ENCODE data around the gene SGPP2. TPM values are rescaled to one million over a fixed set of nuclear protein-coding genes. Genes with fewer than 3 reads are reported as not detected.

Gene SGPP2
- total and polyA plus RNA-seq, 2 of the 4 experiments (the other 2 are of a cell fraction), result not detected

GRCh38 chr2:222420508-222420907 is 3.8 kb upstream of the SGPP2 start:
- Histone ChIP-seq H2BK15ac (ENCODE audit: low read depth, low read length) (no peak overlapping the region), H2AK5ac (ENCODE audit: low read depth, low read length) (no peak overlapping the region), H3K4ac (ENCODE audit: low read depth, low read length) (no peak overlapping the region), H3K79me1 (ENCODE audit: low read depth in 1 of 2, low read length in 2 of 2) (no peaks in the 10 kb centered on the region), H3K9me1 (ENCODE audit: insufficient read depth, low read length) (no peaks in the 10 kb centered on the region), H2AK9ac (replicated peaks; ENCODE audit: low read depth, low read length, poor library complexity) (no peak overlapping the region), H3K4me3 (ENCODE audit: insufficient read depth, low read depth, low read length) (no peak overlapping the region), H4K20me1 (ENCODE audit: insufficient read depth, low read length) (no peaks in the 10 kb centered on the region), H3K56ac (ENCODE audit: extremely low read depth, insufficient read depth, low read length) (no peak overlapping the region), H4K5ac (ENCODE audit: low read depth, low read length) (no peak overlapping the region), H3K23ac (ENCODE audit: low read depth, low read length) (no peak overlapping the region), H2AFZ (replicated peaks; ENCODE audit: low read length, poor library complexity) (no peak overlapping the region), H3K27me3 (ENCODE audit: control insufficient read depth, insufficient read depth, low read length) (peaks cover 23% of the 10 kb centered on the region), H3K9ac (ENCODE audit: low read depth, low read length) (no peak overlapping the region), H2BK120ac (ENCODE audit: low read depth, low read length) (no peak overlapping the region), H2BK5ac (ENCODE audit: low read depth, low read length, poor library complexity, severe bottlenecking) (no peak overlapping the region), H3K18ac (ENCODE audit: low read depth, low read length) (no peak overlapping the region), H3K4me1 (ENCODE audit: control insufficient read depth, insufficient read depth, low read length) (no peaks in the 10 kb centered on the region; the same call in 1 of the 2 replicates), H3K27ac (ENCODE audit: insufficient read depth, low read length) (no peak overlapping the region), H3K14ac (replicated peaks; ENCODE audit: low read depth, low read length) (no peak overlapping the region), H4K91ac (ENCODE audit: insufficient read depth, low read depth, low read length) (no peak overlapping the region), H4K8ac (ENCODE audit: low read depth in 2 of 2, low read length in 2 of 2) (no peak overlapping the region), H3K4me2 (ENCODE audit: low read depth, low read length) (no peak overlapping the region), H3K36me3 (ENCODE audit: control insufficient read depth, insufficient read depth, low read length) (no peaks in the 10 kb centered on the region), H3K9me3 (ENCODE audit: control insufficient read depth, insufficient read depth, low read length) (no peaks in the 10 kb centered on the region; the same call in 1 of the 2 replicates), H2BK20ac (ENCODE audit: low read depth, low read length) (no peak overlapping the region)
- WGBS, 2 experiments (ENCODE audit: extremely low coverage in 2 of 2, insufficient read length in 1 of 2), result no CpG with 5 or more reads among the region's 1 CpG
- TF ChIP-seq RFX5 (IDR thresholded peaks at IDR 0.05; ENCODE audit: low read depth, low read length) (no peak), MAFK (IDR thresholded peaks at IDR 0.05; ENCODE audit: low read depth, low read length) (no peak), NFE2L2 (IDR thresholded peaks at IDR 0.05; ENCODE audit: low read depth, low read length) (no peak), RCOR1 (IDR thresholded peaks at IDR 0.05; ENCODE audit: insufficient replicate concordance, low read length) (no peak), RAD21 (IDR thresholded peaks at IDR 0.05; ENCODE audit: low read length) (no peak), POLR2A (IDR thresholded peaks at IDR 0.05; ENCODE audit: low read depth, low read length) (no peak), CHD1 (IDR thresholded peaks at IDR 0.05; ENCODE audit: low read depth, low read length) (no peak), SMC3 (IDR thresholded peaks at IDR 0.05; ENCODE audit: low read depth, low read length) (no peak)
- TF ChIP-seq, protein P1, sequence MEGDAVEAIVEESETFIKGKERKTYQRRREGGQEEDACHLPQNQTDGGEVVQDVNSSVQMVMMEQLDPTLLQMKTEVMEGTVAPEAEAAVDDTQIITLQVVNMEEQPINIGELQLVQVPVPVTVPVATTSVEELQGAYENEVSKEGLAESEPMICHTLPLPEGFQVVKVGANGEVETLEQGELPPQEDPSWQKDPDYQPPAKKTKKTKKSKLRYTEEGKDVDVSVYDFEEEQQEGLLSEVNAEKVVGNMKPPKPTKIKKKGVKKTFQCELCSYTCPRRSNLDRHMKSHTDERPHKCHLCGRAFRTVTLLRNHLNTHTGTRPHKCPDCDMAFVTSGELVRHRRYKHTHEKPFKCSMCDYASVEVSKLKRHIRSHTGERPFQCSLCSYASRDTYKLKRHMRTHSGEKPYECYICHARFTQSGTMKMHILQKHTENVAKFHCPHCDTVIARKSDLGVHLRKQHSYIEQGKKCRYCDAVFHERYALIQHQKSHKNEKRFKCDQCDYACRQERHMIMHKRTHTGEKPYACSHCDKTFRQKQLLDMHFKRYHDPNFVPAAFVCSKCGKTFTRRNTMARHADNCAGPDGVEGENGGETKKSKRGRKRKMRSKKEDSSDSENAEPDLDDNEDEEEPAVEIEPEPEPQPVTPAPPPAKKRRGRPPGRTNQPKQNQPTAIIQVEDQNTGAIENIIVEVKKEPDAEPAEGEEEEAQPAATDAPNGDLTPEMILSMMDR (conservative IDR thresholded peaks at IDR 0.05; ENCODE audit: low read depth, low read length), result no peak
- TF ChIP-seq, protein P2, sequence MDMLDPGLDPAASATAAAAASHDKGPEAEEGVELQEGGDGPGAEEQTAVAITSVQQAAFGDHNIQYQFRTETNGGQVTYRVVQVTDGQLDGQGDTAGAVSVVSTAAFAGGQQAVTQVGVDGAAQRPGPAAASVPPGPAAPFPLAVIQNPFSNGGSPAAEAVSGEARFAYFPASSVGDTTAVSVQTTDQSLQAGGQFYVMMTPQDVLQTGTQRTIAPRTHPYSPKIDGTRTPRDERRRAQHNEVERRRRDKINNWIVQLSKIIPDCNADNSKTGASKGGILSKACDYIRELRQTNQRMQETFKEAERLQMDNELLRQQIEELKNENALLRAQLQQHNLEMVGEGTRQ (IDR thresholded peaks at IDR 0.05; ENCODE audit: low read depth, low read length), result no peak
- TF ChIP-seq, protein P3, sequence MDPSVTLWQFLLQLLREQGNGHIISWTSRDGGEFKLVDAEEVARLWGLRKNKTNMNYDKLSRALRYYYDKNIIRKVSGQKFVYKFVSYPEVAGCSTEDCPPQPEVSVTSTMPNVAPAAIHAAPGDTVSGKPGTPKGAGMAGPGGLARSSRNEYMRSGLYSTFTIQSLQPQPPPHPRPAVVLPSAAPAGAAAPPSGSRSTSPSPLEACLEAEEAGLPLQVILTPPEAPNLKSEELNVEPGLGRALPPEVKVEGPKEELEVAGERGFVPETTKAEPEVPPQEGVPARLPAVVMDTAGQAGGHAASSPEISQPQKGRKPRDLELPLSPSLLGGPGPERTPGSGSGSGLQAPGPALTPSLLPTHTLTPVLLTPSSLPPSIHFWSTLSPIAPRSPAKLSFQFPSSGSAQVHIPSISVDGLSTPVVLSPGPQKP (IDR thresholded peaks at IDR 0.05; ENCODE audit: borderline replicate concordance, low read depth, low read length), result no peak
- DNase-seq, result no peak
- ATAC-seq (ENCODE audit: low read depth), result no peak
- intact Hi-C loops (cut with micrococcal nuclease) (no loop called here), in situ Hi-C loops (cut with MboI; ENCODE audit: low sequenced_read_pairs) (no loop called here), dilution Hi-C loops (cut with HindIII; ENCODE audit: low sequenced_read_pairs, unreplicated experiment) (no loop called here)
- BruUV-seq (replicated peaks), result no TSS peak
- CTCF ChIA-PET, result no interaction called here
- POLR2A ChIA-PET (ENCODE audit: unreplicated experiment), result no interaction called here

Measured in IMR-90 (cell line).